T-helper 2 cell (primary cell): ENCODE data around the gene IL18R1.

Experiments used
- DNase-seq, 5 experiments: peaks; one replicate each; pipeline versions ENCODE4 v3.0.0 to v3.0.0-alpha.2; 2012 to 2022
- total RNA-seq, 2 donors: gene quantifications; one replicate each; lab custom pipeline; 2026; lab: John Stamatoyannopoulos, UW

The IL18R1 gene
- 10.9 to 13.5 reads per million in 2 donors for total RNA-seq

GRCh38 chr2:102355526-102356380, at the start of gene IL18R1:
IL18R1 (plus strand) TSS chr2:102355796; CDS start chr2:102362661, 6,865 bp downstream.
- DNase-seq: peak; percentile 48 to 81 (median 53)

- no peak for DNase-seq
Observed at GRCh38 chr2:102306125-102306524, 49.5 kb upstream of the IL18R1 start.

- peak in 1 of 5 experiments; percentile 77 for DNase-seq
Observed at GRCh38 chr2:102310964-102311640, 44.5 kb upstream of the IL18R1 start, which contains the start of gene IL1RL1. IL1RL1 (plus strand) TSS chr2:102311563; CDS start chr2:102338265, 26,702 bp downstream.

- no peak for DNase-seq
Observed at GRCh38 chr2:102313025-102313424, 42.6 kb upstream of the IL18R1 start.

- DNase-seq: no peak
Observed at GRCh38 chr2:102313471-102313870, 42.1 kb upstream of the IL18R1 start.

- DNase-seq: peak in 1 of 5 experiments; percentile 49
Observed at GRCh38 chr2:102313950-102314349, 41.6 kb upstream of the IL18R1 start.

- DNase-seq: no peak
Observed at GRCh38 chr2:102315921-102316320, 39.7 kb upstream of the IL18R1 start.

GRCh38 chr2:102317715-102318114, 37.9 kb upstream of the IL18R1 start:
- no peak for DNase-seq

GRCh38 chr2:102318437-102318836, 37.2 kb upstream of the IL18R1 start:
- DNase-seq: no peak

- DNase-seq: no peak
Observed at GRCh38 chr2:102321941-102322719, 33.5 kb upstream of the IL18R1 start.

- DNase-seq: peak in 1 of 5 experiments; percentile 3
Observed at GRCh38 chr2:102324914-102325313, 30.7 kb upstream of the IL18R1 start.

- no peak for DNase-seq
Observed at GRCh38 chr2:102331311-102331980, 24.1 kb upstream of the IL18R1 start.

GRCh38 chr2:102334486-102334885, 21.1 kb upstream of the IL18R1 start:
- DNase-seq: no peak

- no peak for DNase-seq
Observed at GRCh38 chr2:102335871-102336366, 19.7 kb upstream of the IL18R1 start.

- no peak for DNase-seq
Observed at GRCh38 chr2:102336502-102336945, 19.1 kb upstream of the IL18R1 start.

- DNase-seq: no peak
Observed at GRCh38 chr2:102337012-102337411, 18.6 kb upstream of the IL18R1 start.

- peak in 1 of 5 experiments; percentile 57 for DNase-seq
Observed at GRCh38 chr2:102337481-102338386, 17.9 kb upstream of the IL18R1 start.

- DNase-seq: peak in 1 of 5 experiments; percentile 22
Observed at GRCh38 chr2:102340778-102341177, 14.8 kb upstream of the IL18R1 start.

- no peak for DNase-seq
Observed at GRCh38 chr2:102342888-102343287, 12.7 kb upstream of the IL18R1 start.

GRCh38 chr2:102344397-102344796, 11.2 kb upstream of the IL18R1 start:
- no peak for DNase-seq
